CD14-positive monocyte (primary cell): Measurements from ENCODE around the gene TBC1D30. TPM values are rescaled to one million over a fixed set of nuclear protein-coding genes. Genes with fewer than 3 reads are reported as not detected.

Source experiments
- DNase-seq, 3 donors: peaks; one replicate each; pipeline ENCODE4 v3.0.0-alpha.2; 2011 to 2022
- H2AFZ ChIP-seq: 2 replicates; pipeline ENCODE4 v1.6.0; 2012; ENCODE audit warnings: mild to moderate bottlenecking, low read depth, low read length, inconsistent platforms; ENCODE audit not compliant: insufficient read depth, poor library complexity, severe bottlenecking
- H3K27ac ChIP-seq, 2 donors: 1 replicate in 1 of 2; 2 replicates in 1 of 2; pipeline ENCODE4 v1.5.1; 2012 to 2013; ENCODE audit warnings: low read length in 2 of 2, control low read depth in 1 of 2, inconsistent platforms in 1 of 2, low read depth in 1 of 2, mild to moderate bottlenecking in 1 of 2
- H3K27me3 ChIP-seq, 2 donors: one replicate each; pipeline versions ENCODE4 v1.6.0 to v1.6.1; 2011 to 2013; ENCODE audit warnings: low read length in 2 of 2; ENCODE audit not compliant: control insufficient read depth in 2 of 2, insufficient read depth in 2 of 2
- H3K36me3 ChIP-seq, 2 donors: replicated peaks in 1 of 2; 1 replicate in 1 of 2; 2 replicates in 1 of 2; pipeline versions ENCODE4 v1.5.1 to v1.6.1; 2012 to 2013; ENCODE audit warnings: low read length in 2 of 2, control low read depth in 1 of 2, inconsistent platforms in 1 of 2, mild to moderate bottlenecking in 1 of 2; ENCODE audit not compliant: insufficient read depth in 2 of 2, control insufficient read depth in 1 of 2
- H3K4me1 ChIP-seq, 2 donors: 1 replicate in 1 of 2; 2 replicates in 1 of 2; pipeline versions ENCODE4 v1.5.1 to v1.6.1; 2012 to 2013; ENCODE audit warnings: low read length in 2 of 2, control low read depth in 1 of 2, inconsistent platforms in 1 of 2, mild to moderate bottlenecking in 1 of 2, moderate library complexity in 1 of 2; ENCODE audit not compliant: insufficient read depth in 2 of 2, control insufficient read depth in 1 of 2
- H3K4me2 ChIP-seq: replicated peaks from 2 replicates; pipeline ENCODE3; 2012; ENCODE audit warnings: low read length, moderate library complexity, mild to moderate bottlenecking; ENCODE audit not compliant: poor library complexity, severe bottlenecking; ENCODE audit errors: extremely low read depth
- H3K4me3 ChIP-seq, 3 experiments: fragments of 200-600 bp in 1 of 3; sonication (generic) in 1 of 3; replicated peaks in 1 of 3; 1 replicate in 2 of 3; 2 replicates in 1 of 3; pipeline ENCODE4 v1.5.1; 2011 to 2013; ENCODE audit warnings: low read length in 3 of 3, mild to moderate bottlenecking in 3 of 3, control low read depth in 2 of 3, low read depth in 2 of 3, inconsistent platforms in 1 of 3, moderate library complexity in 1 of 3
- H3K79me2 ChIP-seq: 2 replicates; pipeline ENCODE4 v1.6.0; 2012; ENCODE audit warnings: mild to moderate bottlenecking, control low read depth, inconsistent platforms, low read length, moderate library complexity; ENCODE audit not compliant: insufficient read depth
- H3K9ac ChIP-seq: 2 replicates; pipeline ENCODE4 v1.6.0; 2017; ENCODE audit warnings: low read length, mild to moderate bottlenecking; ENCODE audit not compliant: insufficient read depth, poor library complexity, severe bottlenecking
- H3K9me3 ChIP-seq, 2 donors: replicated peaks in 1 of 2; 1 replicate in 1 of 2; 2 replicates in 1 of 2; pipeline versions ENCODE4 v1.5.1 to v1.6.1; 2012 to 2013; ENCODE audit warnings: low read length in 2 of 2, control low read depth in 1 of 2; ENCODE audit not compliant: control insufficient read depth in 1 of 2, insufficient read depth in 1 of 2
- H4K20me1 ChIP-seq: 2 replicates; pipeline ENCODE4 v1.6.0; 2012; ENCODE audit warnings: mild to moderate bottlenecking, low read length, control low read depth, moderate library complexity; ENCODE audit not compliant: insufficient read depth
- H3K27ac Mint-ChIP-seq, 7 donors: one replicate each; pipeline ENCODE4 v1.8.0; 2020; ENCODE audit warnings: mild to moderate bottlenecking in 7 of 7, mixed read lengths in 7 of 7, moderate library complexity in 6 of 7, inconsistent platforms in 2 of 7
- H3K27me3 Mint-ChIP-seq, 3 donors: one replicate each; pipeline ENCODE4 v1.8.0; 2021 to 2022; ENCODE audit warnings: low read depth in 3 of 3, mild to moderate bottlenecking in 3 of 3, mixed read lengths in 3 of 3, moderate library complexity in 3 of 3, inconsistent platforms in 1 of 3
- H3K36me3 Mint-ChIP-seq, 2 donors: one replicate each; pipeline ENCODE4 v1.8.0; 2020; ENCODE audit warnings: mixed read lengths in 2 of 2, inconsistent platforms in 1 of 2, mild to moderate bottlenecking in 1 of 2
- H3K4me1 Mint-ChIP-seq: one replicate; pipeline ENCODE4 v1.8.0; 2020; ENCODE audit warnings: mild to moderate bottlenecking, mixed read lengths
- H3K4me3 Mint-ChIP-seq, 2 donors: one replicate each; pipeline ENCODE4 v1.8.0; 2020; ENCODE audit warnings: mild to moderate bottlenecking in 2 of 2, mixed read lengths in 2 of 2, moderate library complexity in 1 of 2
- H3K9me3 Mint-ChIP-seq, 7 donors: one replicate each; pipeline ENCODE4 v1.8.0; 2020 to 2022; ENCODE audit warnings: mixed read lengths in 7 of 7, mild to moderate bottlenecking in 6 of 7, moderate library complexity in 6 of 7, inconsistent platforms in 2 of 7
- WGBS: methylation state at CpG from one replicate; pipeline ENCODE4 v1.1.5; 2013; ENCODE audit warnings: missing lambda C conversion rate; ENCODE audit not compliant: insufficient coverage; 5-methylcytosine and 5-hydroxymethylcytosine counted together
- intact Hi-C, 2 donors: fragments of 100-400 bp; cut with micrococcal nuclease; formaldehyde crosslinking; loops; one replicate each; pipeline versions ENCODE4 v1.15.0 to v1.15.1; 2023
- polyA plus RNA-seq, 3 donors: library from polyadenylated mRNA; depleted of rRNA in 1 of 3; unstranded in 2 of 3; stranded (reverse) in 1 of 3; fragments of 300-500 nt in 2 of 3; fragments of >200 nt in 1 of 3; fragmentation: Illumina TruSeq in 2 of 3; gene quantifications; 1 replicate in 2 of 3; 2 replicates in 1 of 3; pipeline ENCODE4 v1.2.3, GENCODE V29; 2012 to 2021
- TF ChIP-seq, protein P1 (sequence below): fragments of 200-600 bp; IDR thresholded peaks from one replicate; pipeline ENCODE4 v1.8.0; 2022; ENCODE audit warnings: antibody characterized with exemption, mild to moderate bottlenecking

The TBC1D30 gene
- polyA plus RNA-seq, 3 donors, result 1.1 to 2.8 (median 2.7) TPM

DNA sequence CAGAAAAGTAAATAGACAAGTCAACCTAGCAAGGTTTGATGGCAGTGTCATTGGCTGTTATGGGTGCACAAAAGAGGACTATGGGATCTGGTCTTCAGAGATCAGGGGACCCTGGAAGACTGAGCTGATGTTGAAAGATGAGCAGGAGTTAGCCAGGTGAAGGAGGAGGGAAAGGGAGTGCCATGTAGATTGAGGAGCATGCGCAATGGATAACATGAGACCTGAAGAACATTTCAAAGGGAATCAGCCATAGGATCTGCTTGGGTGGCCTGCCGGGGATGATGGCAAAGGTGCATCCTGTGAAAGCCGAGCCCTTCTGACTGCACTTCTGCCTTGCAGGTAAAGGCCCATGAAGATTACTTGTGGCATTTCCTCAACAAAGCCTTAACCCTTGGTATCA lies 90.8 kb downstream of the TBC1D30 start:
- Mint-ChIP-seq H3K27me3 (peaks cover 9 to 30% (median 13%) of the 10 kb centered on the region in 3 donors), H3K9me3 (peaks cover 0 to 1% (median 0%) of the 10 kb centered on the region in 7 donors), H3K36me3 (no peaks in the 10 kb centered on the region), H3K4me3 (no peak overlapping the region), H3K4me1 (no peaks in the 10 kb centered on the region), H3K27ac (no peak overlapping the region)
- 100% methylated on average over 3 of the region's 3 CpGs for WGBS
- H4K20me1 ChIP-seq, result no peaks in the 10 kb centered on the region
- peaks cover 13 to 26% of the 10 kb centered on the region in 2 donors for H3K27me3 ChIP-seq
- no peak overlapping the region for H3K4me2 ChIP-seq
- H3K9ac ChIP-seq, result no peak overlapping the region
- intact Hi-C loops, result no loop called here
- no peak overlapping the region for H3K27ac ChIP-seq
- H3K9me3 ChIP-seq, result no peaks in the 10 kb centered on the region
- no peak for DNase-seq
- no peak overlapping the region for H2AFZ ChIP-seq
- H3K79me2 ChIP-seq, result no peaks in the 10 kb centered on the region
- H3K36me3 ChIP-seq, result no peaks in the 10 kb centered on the region
- TF ChIP-seq, protein P1, sequence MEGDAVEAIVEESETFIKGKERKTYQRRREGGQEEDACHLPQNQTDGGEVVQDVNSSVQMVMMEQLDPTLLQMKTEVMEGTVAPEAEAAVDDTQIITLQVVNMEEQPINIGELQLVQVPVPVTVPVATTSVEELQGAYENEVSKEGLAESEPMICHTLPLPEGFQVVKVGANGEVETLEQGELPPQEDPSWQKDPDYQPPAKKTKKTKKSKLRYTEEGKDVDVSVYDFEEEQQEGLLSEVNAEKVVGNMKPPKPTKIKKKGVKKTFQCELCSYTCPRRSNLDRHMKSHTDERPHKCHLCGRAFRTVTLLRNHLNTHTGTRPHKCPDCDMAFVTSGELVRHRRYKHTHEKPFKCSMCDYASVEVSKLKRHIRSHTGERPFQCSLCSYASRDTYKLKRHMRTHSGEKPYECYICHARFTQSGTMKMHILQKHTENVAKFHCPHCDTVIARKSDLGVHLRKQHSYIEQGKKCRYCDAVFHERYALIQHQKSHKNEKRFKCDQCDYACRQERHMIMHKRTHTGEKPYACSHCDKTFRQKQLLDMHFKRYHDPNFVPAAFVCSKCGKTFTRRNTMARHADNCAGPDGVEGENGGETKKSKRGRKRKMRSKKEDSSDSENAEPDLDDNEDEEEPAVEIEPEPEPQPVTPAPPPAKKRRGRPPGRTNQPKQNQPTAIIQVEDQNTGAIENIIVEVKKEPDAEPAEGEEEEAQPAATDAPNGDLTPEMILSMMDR, result no peak
- H3K4me3 ChIP-seq, result no peak overlapping the region
- H3K4me1 ChIP-seq, result no peaks in the 10 kb centered on the region

DNA sequence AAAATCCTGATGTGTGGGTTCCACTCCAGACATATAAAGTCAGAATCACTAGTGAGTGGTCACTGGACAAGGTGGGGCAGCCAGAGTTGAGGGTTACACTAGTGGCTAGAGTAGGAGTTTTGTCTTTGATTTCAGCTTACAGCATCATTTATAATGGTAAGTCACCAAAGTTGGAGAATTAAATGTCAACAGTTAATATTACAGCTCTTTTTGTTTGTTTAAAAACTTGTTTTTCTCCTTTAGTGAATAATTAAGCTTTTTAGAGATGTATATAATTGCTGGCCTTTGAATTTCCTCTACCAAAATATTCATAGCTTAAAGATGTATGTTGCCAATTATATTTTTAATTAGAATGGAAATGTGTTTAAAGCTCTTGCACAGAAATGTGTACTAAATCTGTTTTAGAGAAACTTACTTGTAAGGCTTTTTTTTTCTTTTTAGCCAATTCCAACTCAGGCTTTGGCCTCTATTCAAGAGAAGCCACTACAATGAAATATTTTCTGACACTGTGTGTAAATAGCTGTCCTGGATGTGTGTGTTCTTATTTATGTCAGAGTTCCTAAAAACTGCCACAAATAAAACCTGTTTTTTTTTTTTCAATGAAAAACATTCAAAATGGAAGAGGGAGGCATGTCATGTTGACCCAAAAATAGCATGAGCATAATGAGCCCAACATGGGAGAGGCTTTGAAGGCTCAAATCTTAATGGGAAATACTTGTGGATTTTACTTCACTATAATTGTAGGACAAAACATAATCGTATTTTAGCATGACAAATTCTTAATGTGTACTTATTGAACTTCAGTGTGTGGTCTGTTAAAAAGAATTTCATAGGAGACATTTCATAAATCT lies 92.2 kb downstream of the TBC1D30 start:
- DNase-seq, result no peak
- WGBS, result no CpG with 5 or more reads among the region's 1 CpG
- Histone ChIP-seq H3K79me2 (no peaks in the 10 kb centered on the region), H3K4me1 (no peaks in the 10 kb centered on the region), H3K4me3 (no peak overlapping the region), H3K27ac (no peak overlapping the region), H3K4me2 (no peak overlapping the region), H3K9ac (no peak overlapping the region), H4K20me1 (no peaks in the 10 kb centered on the region), H3K9me3 (no peaks in the 10 kb centered on the region), H3K36me3 (no peaks in the 10 kb centered on the region), H3K27me3 (peaks cover 16 to 23% of the 10 kb centered on the region in 2 donors), H2AFZ (no peak overlapping the region)
- Mint-ChIP-seq H3K9me3 (peaks cover 0 to 1% (median 0%) of the 10 kb centered on the region in 7 donors), H3K27ac (no peak overlapping the region), H3K4me1 (no peaks in the 10 kb centered on the region), H3K27me3 (peaks cover 10 to 28% (median 10%) of the 10 kb centered on the region in 3 donors), H3K4me3 (no peak overlapping the region), H3K36me3 (no peaks in the 10 kb centered on the region)
- intact Hi-C loops, result no loop called here
- TF ChIP-seq, protein P1, result no peak
